GM23338 (cell line): Measurements from ENCODE around the gene SYT13. TPM values are rescaled to one million over a fixed set of nuclear protein-coding genes. Genes with fewer than 3 reads are reported as not detected.

Experiments
- ATAC-seq: fragments of 200-7000 bp; cut with Tn5 transposase; 3 replicates; pipeline ENCODE4 v1.9.1; 2020
- DNase-seq: peaks from one replicate; pipeline ENCODE4 v3.0.0-alpha.2; 2015; ENCODE audit warnings: low spot score
- H2AFZ ChIP-seq: fragments of 200-600 bp; sonication (generic); 2 replicates; pipeline ENCODE4 v1.8.0; 2016; ENCODE audit warnings: antibody characterized with exemption, mild to moderate bottlenecking, moderate library complexity
- H3F3A ChIP-seq: fragments of 200-600 bp; sonication (generic); replicated peaks from 2 replicates; pipeline ENCODE4 v1.8.0; 2017; ENCODE audit warnings: antibody characterized with exemption, mixed run types, low read depth
- H3K27ac ChIP-seq: fragments of 200-600 bp; sonication (generic); 2 replicates; pipeline ENCODE4 v1.6.1; 2016; ENCODE audit warnings: low read depth
- H3K27me3 ChIP-seq: fragments of 200-600 bp; sonication (generic); 2 replicates; pipeline ENCODE4 v1.8.0; 2016; ENCODE audit warnings: mild to moderate bottlenecking, mixed run types, moderate library complexity; ENCODE audit not compliant: insufficient read depth
- H3K36me3 ChIP-seq: fragments of 200-600 bp; sonication (generic); 2 replicates; pipeline ENCODE4 v1.8.0; 2016; ENCODE audit warnings: mild to moderate bottlenecking; ENCODE audit not compliant: insufficient read depth
- H3K4me1 ChIP-seq: fragments of 200-600 bp; sonication (generic); 2 replicates; pipeline ENCODE4 v1.8.0; 2016; ENCODE audit warnings: mild to moderate bottlenecking, moderate library complexity; ENCODE audit not compliant: insufficient read depth
- H3K4me2 ChIP-seq: fragments of 200-600 bp; sonication (generic); 2 replicates; pipeline ENCODE4 v1.7.1; 2017; ENCODE audit warnings: mixed run types
- H3K4me3 ChIP-seq: fragments of 200-600 bp; sonication (generic); 2 replicates; pipeline ENCODE4 v1.6.1; 2016; ENCODE audit warnings: mixed run types
- H3K79me2 ChIP-seq: fragments of 200-600 bp; sonication (generic); replicated peaks from 2 replicates; pipeline ENCODE4 v1.8.0; 2017; ENCODE audit warnings: mild to moderate bottlenecking; ENCODE audit not compliant: insufficient read depth
- H3K9me2 ChIP-seq: fragments of 200-600 bp; sonication (generic); 2 replicates; pipeline ENCODE4 v1.8.0; 2017; ENCODE audit not compliant: insufficient read depth
- H4K20me1 ChIP-seq: fragments of 200-600 bp; sonication (generic); replicated peaks from 2 replicates; pipeline ENCODE4 v1.8.0; 2017; ENCODE audit warnings: mild to moderate bottlenecking; ENCODE audit not compliant: insufficient read depth
- H3K27ac Mint-ChIP-seq: 2 replicates; pipeline ENCODE4 v1.8.0; 2020; ENCODE audit warnings: inconsistent platforms, mild to moderate bottlenecking, moderate library complexity, mixed read lengths
- H3K27me3 Mint-ChIP-seq: 3 replicates; pipeline ENCODE4 v1.8.0; 2022; ENCODE audit warnings: low read depth, mild to moderate bottlenecking, moderate library complexity, mixed read lengths, inconsistent platforms; ENCODE audit not compliant: insufficient read depth, poor library complexity
- H3K36me3 Mint-ChIP-seq: 3 replicates; pipeline ENCODE4 v1.8.0; 2021; ENCODE audit warnings: low read depth, mild to moderate bottlenecking, inconsistent platforms, moderate library complexity, mixed read lengths
- H3K4me1 Mint-ChIP-seq: 3 replicates; pipeline ENCODE4 v1.8.0; 2020; ENCODE audit warnings: mild to moderate bottlenecking, inconsistent platforms, mixed read lengths
- H3K4me3 Mint-ChIP-seq: 3 replicates; pipeline ENCODE4 v1.8.0; 2021; ENCODE audit warnings: moderate library complexity, mild to moderate bottlenecking, inconsistent platforms, mixed read lengths
- H3K9me3 Mint-ChIP-seq: 3 replicates; pipeline ENCODE4 v1.8.0; 2020; ENCODE audit warnings: moderate library complexity, mild to moderate bottlenecking, inconsistent platforms, mixed read lengths
- CREB1 ChIP-seq: fragments of 250-450 bp; sonication (Bioruptor Pico); IDR thresholded peaks from 2 replicates; pipeline ENCODE4 v1.5.0; 2020; ENCODE audit warnings: low read depth, mild to moderate bottlenecking, moderate library complexity
- CTCF ChIP-seq, 2 experiments: fragments of 200-600 bp in 1 of 2; sonication (generic) in 1 of 2; conservative IDR thresholded peaks; 2 replicates each; pipeline versions ENCODE4 v1.5.1 to v1.6.1; 2016 to 2017; ENCODE audit warnings: antibody characterized with exemption in 2 of 2, low read depth in 2 of 2, mild to moderate bottlenecking in 2 of 2, moderate library complexity in 1 of 2
- ETS1 ChIP-seq: IDR thresholded peaks from 2 replicates; pipeline ENCODE4 v1.6.1; 2016; ENCODE audit warnings: antibody characterized with exemption
- EZH2phosphoT487 ChIP-seq: fragments of 200-600 bp; sonication (generic); IDR thresholded peaks from one replicate; pipeline ENCODE4 v1.8.1; 2018; ENCODE audit warnings: antibody characterized with exemption; ENCODE audit not compliant: unreplicated experiment
- JUNB ChIP-seq: IDR thresholded peaks from one replicate; pipeline ENCODE4 v1.6.1; 2016; ENCODE audit warnings: antibody characterized with exemption; ENCODE audit not compliant: unreplicated experiment
- NANOG ChIP-seq: IDR thresholded peaks from 2 replicates; pipeline ENCODE4 v1.6.1; 2016; ENCODE audit warnings: antibody characterized with exemption, borderline replicate concordance
- POLR2AphosphoS5 ChIP-seq: IDR thresholded peaks from 2 replicates; pipeline ENCODE4 v1.6.1; 2016; ENCODE audit warnings: antibody characterized with exemption, low read depth
- STAT1 ChIP-seq: IDR thresholded peaks from one replicate; pipeline ENCODE4 v1.6.1; 2016; ENCODE audit warnings: antibody characterized with exemption; ENCODE audit not compliant: unreplicated experiment
- ZNF331 ChIP-seq: fragments of 250-450 bp; sonication (Bioruptor Pico); IDR thresholded peaks from 2 replicates; pipeline ENCODE4 v1.5.0; 2020; ENCODE audit warnings: low read depth, mild to moderate bottlenecking, moderate library complexity
- ZNF462 ChIP-seq: fragments of 250-450 bp; sonication (Bioruptor Pico); IDR thresholded peaks from 2 replicates; pipeline ENCODE4 v1.5.0; 2020; ENCODE audit warnings: mild to moderate bottlenecking, moderate library complexity
- polyA plus RNA-seq: library from polyadenylated mRNA; unstranded; fragments of >200 nt; fragmentation: Nextera tagmentation; extraction: Ambion mirVana; gene quantifications from 2 replicates; pipeline ENCODE4 v1.2.1, GENCODE V29; 2016
- total RNA-seq: library from RNA; depleted of rRNA; stranded (reverse); fragments of >200 nt; shearing (Covaris generic); gene quantifications from 2 replicates; pipeline ENCODE4 v1.2.3, GENCODE V29; 2014

The SYT13 gene
- total and polyA plus RNA-seq, 2 experiments from 2014 or later = 3.4 to 16.3 TPM

- Histone ChIP-seq H2AFZ (no peak overlapping the region), H3K4me2 (no peak overlapping the region), H3K9me2 (no peaks in the 10 kb centered on the region), H3F3A (no peaks in the 10 kb centered on the region), H3K36me3 (no peaks in the 10 kb centered on the region), H3K4me3 (no peak overlapping the region), H3K4me1 (no peaks in the 10 kb centered on the region; the same call in 1 of the 2 replicates), H3K79me2 (no peaks in the 10 kb centered on the region), H3K27ac (no peak overlapping the region), H4K20me1 (no peaks in the 10 kb centered on the region), H3K27me3 (no peaks in the 10 kb centered on the region)
- H3K4me1 Mint-ChIP-seq = peaks cover 7% of the 10 kb centered on the region; the same call in 2 of the 3 replicates
- no peaks in the 10 kb centered on the region for H3K36me3 Mint-ChIP-seq
- no peak for DNase-seq
- no peak for TF ChIP-seq EZH2phosphoT487
- no peak for TF ChIP-seq STAT1
- no peak for TF ChIP-seq JUNB
- TF ChIP-seq ZNF462 = no peak
- TF ChIP-seq NANOG = no peak
- no peak for TF ChIP-seq CTCF (conservative IDR thresholded peaks at IDR 0.05; ENCODE audit: low read depth in 2 of 2)
- no peak for TF ChIP-seq ZNF331 (CRISPR knock-in tag)
- TF ChIP-seq POLR2AphosphoS5 = no peak
- TF ChIP-seq ETS1 = no peak
- no peak for TF ChIP-seq CREB1 (CRISPR knock-in tag)
- H3K9me3 Mint-ChIP-seq = peaks cover under 1% of the 10 kb centered on the region; the same call in 1 of the 3 replicates
- H3K27ac Mint-ChIP-seq = no peak overlapping the region
- no peak for ATAC-seq
- no peak overlapping the region for H3K4me3 Mint-ChIP-seq
- H3K27me3 Mint-ChIP-seq = peaks cover 3% of the 10 kb centered on the region
Measured at GRCh38 chr11:45234306-45235006, 51.7 kb downstream of the SYT13 start.
